Measurements from ENCODE around the gene TTYH2. TPM values are rescaled to one million over a fixed set of nuclear protein-coding genes. Genes with fewer than 3 reads are reported as not detected.

The TTYH2 gene
- total RNA-seq, 4 donors from 2014 or later = 22.6 to 37.2 (median 26.4) TPM

DNA sequence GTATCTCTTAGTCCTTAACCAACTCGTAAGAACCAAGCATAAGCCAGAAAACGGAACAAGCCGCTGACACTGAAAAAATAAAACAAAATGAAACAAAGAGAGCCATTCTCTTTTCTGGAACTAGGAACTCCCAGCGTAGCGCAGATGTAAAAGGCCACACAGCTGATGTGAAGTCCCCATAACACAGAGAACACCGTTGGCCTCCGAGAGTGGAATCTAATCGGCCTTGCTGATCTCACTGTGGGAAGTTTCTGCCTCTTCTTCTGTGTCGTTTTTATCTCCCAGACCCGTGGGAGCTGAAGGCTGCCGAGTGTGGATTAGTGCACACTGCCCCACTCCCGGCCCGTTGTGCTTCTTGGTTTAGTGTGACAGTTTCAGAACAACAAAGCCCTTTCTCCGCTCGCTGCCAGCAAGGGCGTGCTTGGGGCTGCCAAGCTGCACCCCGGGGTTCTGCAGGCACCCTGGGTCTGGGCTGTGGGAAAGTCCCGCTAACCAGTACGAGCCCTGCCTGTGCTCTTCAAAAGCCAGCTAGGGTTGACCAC lies 21.7 kb downstream of the TTYH2 start:
- 18 to 25% methylated on average over 19 of the region's 19 CpGs for WGBS, 2 donors
- Histone ChIP-seq H3K4me1 (peaks cover 0 to 52% (median 26%) of the 10 kb centered on the region in 4 donors), H3K36me3 (peaks cover 0 to 38% (median 0%) of the 10 kb centered on the region in 3 donors), H3K27ac (peak overlapping the region; percentile 61 to 95 (median 82)), H3K9me3 (no peaks in the 10 kb centered on the region), H3K4me3 (peak overlapping the region in 2 of 4 donors; percentile 0 to 26), H3K27me3 (no peaks in the 10 kb centered on the region)
- no peak for DNase-seq (ENCODE audit: low spot score in 2 of 2)
- TF ChIP-seq EP300 (IDR thresholded peaks at IDR 0.05) (peak in 1 of 2 donors; percentile 72), POLR2A (IDR thresholded peaks at IDR 0.05) (peak in 1 of 2 donors; percentile 38)
- TF ChIP-seq, protein P1, sequence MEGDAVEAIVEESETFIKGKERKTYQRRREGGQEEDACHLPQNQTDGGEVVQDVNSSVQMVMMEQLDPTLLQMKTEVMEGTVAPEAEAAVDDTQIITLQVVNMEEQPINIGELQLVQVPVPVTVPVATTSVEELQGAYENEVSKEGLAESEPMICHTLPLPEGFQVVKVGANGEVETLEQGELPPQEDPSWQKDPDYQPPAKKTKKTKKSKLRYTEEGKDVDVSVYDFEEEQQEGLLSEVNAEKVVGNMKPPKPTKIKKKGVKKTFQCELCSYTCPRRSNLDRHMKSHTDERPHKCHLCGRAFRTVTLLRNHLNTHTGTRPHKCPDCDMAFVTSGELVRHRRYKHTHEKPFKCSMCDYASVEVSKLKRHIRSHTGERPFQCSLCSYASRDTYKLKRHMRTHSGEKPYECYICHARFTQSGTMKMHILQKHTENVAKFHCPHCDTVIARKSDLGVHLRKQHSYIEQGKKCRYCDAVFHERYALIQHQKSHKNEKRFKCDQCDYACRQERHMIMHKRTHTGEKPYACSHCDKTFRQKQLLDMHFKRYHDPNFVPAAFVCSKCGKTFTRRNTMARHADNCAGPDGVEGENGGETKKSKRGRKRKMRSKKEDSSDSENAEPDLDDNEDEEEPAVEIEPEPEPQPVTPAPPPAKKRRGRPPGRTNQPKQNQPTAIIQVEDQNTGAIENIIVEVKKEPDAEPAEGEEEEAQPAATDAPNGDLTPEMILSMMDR (IDR thresholded peaks at IDR 0.05) = no peak

DNA sequence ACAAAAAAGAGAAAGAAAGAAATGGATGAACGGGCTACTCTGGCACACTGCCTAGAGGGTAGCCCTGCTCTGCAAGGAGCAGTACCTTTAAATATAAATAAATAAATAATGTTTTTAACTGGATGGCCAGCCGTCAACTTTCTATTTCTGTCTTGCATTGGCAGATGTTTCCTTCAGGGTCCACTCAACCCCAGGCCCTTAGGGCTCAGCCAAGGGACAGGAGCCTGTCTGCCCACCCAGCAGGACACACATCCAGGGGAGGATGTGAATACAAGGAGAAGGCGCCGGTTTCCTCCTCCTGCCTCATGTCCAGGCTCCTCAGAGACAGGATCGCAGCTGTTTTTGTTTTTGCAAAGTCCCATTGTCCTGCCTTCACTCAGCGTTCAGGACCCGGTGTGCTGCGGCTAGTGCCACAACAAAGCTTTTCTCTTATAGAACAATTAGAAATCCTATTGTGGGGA lies 22.6 kb downstream of the TTYH2 start:
- Histone ChIP-seq H3K4me1 (peaks cover 0 to 60% (median 33%) of the 10 kb centered on the region in 4 donors), H3K27me3 (no peaks in the 10 kb centered on the region), H3K27ac (peak overlapping the region in 2 of 4 donors; percentile 87 to 95), H3K9me3 (no peaks in the 10 kb centered on the region), H3K4me3 (no peak overlapping the region), H3K36me3 (peaks cover 0 to 29% (median 0%) of the 10 kb centered on the region in 3 donors)
- DNase-seq (ENCODE audit: low spot score in 2 of 2) = no peak
- WGBS, 2 donors = 28 to 42% methylated on average over 8 of the region's 8 CpGs
- TF ChIP-seq POLR2A (IDR thresholded peaks at IDR 0.05) (no peak), EP300 (IDR thresholded peaks at IDR 0.05) (no peak)
- TF ChIP-seq, protein P1 (IDR thresholded peaks at IDR 0.05) = no peak

DNA sequence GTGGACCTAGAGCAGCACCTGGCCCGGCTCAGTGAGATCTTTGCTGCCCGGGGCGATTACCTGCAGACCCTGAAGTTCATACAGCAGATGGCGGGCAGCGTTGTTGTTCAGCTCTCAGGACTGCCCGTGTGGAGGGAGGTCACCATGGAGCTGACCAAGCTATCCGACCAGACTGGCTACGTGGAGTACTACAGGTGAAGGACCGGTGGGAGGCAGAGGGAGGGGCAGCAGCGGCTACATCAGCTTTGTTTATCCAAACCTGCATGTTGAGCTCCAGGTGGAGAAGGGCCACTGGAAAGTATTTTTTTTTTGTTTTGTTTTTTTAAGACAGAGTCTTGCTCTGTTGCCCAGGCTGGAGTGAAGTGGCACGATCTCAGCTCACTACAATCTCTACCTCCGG lies 23.9 kb downstream of the TTYH2 start:
- 89 to 96% methylated on average over 12 of the region's 12 CpGs for WGBS, 2 donors
- Histone ChIP-seq H3K4me3 (no peak overlapping the region), H3K4me1 (peaks cover 0 to 74% (median 43%) of the 10 kb centered on the region in 4 donors), H3K36me3 (peaks cover 0 to 16% (median 0%) of the 10 kb centered on the region in 3 donors), H3K27me3 (no peaks in the 10 kb centered on the region), H3K9me3 (no peaks in the 10 kb centered on the region), H3K27ac (peak overlapping the region in 1 of 4 donors; percentile 87)
- TF ChIP-seq EP300 (IDR thresholded peaks at IDR 0.05) (no peak), POLR2A (IDR thresholded peaks at IDR 0.05) (no peak)
- TF ChIP-seq, protein P1 (IDR thresholded peaks at IDR 0.05) = no peak
- no peak for DNase-seq (ENCODE audit: low spot score in 2 of 2)

DNA sequence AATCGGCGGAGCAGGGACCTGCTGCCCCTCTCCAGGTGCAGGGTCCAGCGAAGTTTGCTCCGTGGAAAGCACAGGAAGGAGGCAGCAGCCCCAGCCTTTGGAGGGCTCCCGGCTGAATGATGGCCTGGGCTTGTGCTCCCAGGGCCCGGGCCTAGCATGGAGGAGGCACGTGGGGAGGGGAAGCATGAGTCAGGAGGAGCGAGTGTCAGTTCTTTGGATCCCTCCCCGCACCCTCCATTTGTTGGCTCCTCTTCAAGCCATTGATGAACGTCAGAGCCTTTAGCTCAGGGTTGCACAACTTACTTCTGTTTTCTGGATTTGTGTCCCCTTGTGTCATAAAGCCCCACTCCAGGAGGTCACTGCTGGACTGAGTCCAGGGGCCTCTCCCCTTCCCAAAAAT lies 25.8 kb downstream of the TTYH2 start:
- peak in 1 of 2 donors; percentile 58 for DNase-seq (ENCODE audit: low spot score in 2 of 2)
- Histone ChIP-seq H3K36me3 (peaks cover 0 to 16% (median 0%) of the 10 kb centered on the region in 3 donors), H3K9me3 (no peaks in the 10 kb centered on the region), H3K4me1 (peaks cover 0 to 84% (median 45%) of the 10 kb centered on the region in 4 donors), H3K27me3 (no peaks in the 10 kb centered on the region), H3K27ac (peak overlapping the region in 2 of 4 donors; percentile 8 to 43), H3K4me3 (no peak overlapping the region)
- TF ChIP-seq POLR2A (IDR thresholded peaks at IDR 0.05) (no peak), EP300 (IDR thresholded peaks at IDR 0.05) (peak in 1 of 2 donors; percentile 35)
- 46 to 47% methylated on average over 10 of the region's 10 CpGs for WGBS, 2 donors

DNA sequence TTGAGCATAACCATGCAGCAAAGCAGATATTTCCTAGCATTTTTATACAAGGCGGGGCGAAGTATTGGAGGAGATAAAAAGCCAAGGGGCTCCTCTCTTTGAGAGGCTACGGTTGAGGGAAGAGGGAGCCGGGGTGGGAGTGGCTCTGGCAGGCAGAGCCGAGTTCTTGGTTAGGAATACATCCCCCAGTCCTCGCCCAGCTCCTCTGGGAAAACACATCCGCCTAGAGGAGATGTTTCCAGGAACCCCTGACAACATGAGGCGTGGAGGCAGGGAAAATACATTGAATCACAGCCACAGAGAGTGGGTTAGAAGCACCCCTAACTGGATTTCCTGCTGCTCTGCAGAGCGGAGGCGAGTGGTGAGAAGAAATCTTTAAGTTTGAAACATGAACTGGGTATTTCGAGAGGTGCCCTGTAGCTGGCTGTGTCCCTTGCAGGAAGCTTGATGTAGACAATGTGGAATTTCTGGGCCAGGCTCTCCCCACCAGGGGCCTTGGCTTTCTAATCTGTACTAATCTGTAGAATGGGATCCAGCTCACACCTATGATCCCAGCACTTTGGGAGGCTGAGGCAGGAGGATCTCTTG lies 27.3 kb downstream of the TTYH2 start:
- H3K9me3 ChIP-seq = no peaks in the 10 kb centered on the region

More for the DNA sequence above, 27.3 kb downstream of the TTYH2 start:
- Histone ChIP-seq H3K4me3 (no peak overlapping the region), H3K4me1 (peaks cover 0 to 84% (median 42%) of the 10 kb centered on the region in 4 donors), H3K36me3 (peaks cover 0 to 16% (median 0%) of the 10 kb centered on the region in 3 donors), H3K27ac (peak overlapping the region in 3 of 4 donors; percentile 21 to 78 (median 77)), H3K27me3 (no peaks in the 10 kb centered on the region)
- 30 to 41% methylated on average over 11 of the region's 11 CpGs for WGBS, 2 donors
- no peak for DNase-seq (ENCODE audit: low spot score in 2 of 2)
- TF ChIP-seq EP300 (IDR thresholded peaks at IDR 0.05) (no peak), POLR2A (IDR thresholded peaks at IDR 0.05) (no peak)
- TF ChIP-seq, protein P1 (IDR thresholded peaks at IDR 0.05) = no peak

Measured in tibial nerve (tissue), 4 donors.